ENCODE measurements around the gene WDR90.

Gene WDR90

DNA sequence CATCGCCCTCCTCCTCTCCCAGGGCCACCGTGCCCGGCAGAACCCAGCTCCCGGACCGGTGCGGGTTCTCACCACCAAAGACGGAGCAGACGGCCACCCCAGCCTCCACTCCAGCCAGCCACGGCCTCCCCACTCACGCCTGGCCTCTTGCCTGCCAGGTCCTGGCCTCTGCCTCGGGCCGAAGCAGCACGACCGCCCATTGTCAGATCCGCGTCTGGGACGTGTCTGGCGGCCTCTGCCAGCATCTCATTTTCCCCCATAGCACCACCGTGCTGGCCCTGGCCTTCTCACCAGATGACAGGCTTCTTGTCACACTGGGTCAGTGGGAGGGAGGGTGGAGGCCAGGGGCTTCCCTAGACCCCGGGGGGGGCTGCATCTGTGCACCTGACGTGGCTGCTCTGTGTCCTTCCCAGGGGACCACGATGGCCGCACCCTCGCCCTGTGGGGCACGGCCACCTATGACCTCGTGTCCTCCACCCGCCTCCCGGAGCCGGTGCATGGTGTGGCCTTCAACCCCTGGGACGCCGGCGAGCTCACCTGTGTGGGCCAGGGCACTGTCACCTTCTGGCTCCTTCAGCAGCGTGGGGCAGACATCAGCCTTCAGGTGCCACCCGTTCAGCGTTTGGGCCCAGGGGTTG, 12.1 kb downstream of the WDR90 start:
- no peak for DNase-seq

DNA sequence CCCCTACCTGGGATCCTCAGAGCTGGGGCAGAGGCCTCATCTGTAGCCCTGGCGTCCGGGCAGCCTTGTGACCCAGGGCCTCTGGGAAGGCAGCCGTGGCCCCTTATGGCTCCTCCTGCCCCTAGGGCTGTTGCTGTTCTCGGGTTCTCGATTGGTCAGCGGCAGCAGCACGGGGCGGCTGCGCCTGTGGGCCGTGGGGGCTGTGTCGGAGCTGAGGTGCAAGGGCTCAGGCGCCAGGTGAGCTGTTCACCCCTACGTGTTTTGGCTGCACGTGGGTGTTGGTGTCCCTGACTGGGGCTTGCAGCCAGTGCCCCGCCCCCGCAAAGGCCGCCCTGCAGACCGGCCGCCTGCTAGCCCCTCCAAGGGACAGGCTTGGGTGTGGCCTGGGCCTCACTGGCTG, 12.9 kb downstream of the WDR90 start:
- no peak for DNase-seq

DNA sequence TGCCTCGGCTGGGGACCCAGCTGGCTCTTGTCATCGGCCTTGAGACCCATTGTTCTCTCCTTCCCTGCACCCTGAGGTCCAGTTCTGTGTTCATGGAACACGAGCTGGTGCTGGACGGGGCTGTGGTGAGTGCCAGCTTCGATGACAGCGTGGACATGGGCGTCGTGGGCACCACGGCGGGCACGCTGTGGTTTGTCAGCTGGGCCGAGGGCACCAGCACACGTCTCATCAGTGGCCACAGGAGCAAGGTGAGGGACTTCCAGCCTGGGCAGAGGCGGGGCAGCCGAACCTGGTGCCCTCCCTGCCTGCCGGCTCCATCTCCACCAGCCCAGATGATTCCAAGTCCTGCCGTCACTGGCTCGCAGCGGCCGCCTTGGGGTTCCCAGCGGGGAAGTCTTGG, 13.4 kb downstream of the WDR90 start:
- no peak for DNase-seq

DNA sequence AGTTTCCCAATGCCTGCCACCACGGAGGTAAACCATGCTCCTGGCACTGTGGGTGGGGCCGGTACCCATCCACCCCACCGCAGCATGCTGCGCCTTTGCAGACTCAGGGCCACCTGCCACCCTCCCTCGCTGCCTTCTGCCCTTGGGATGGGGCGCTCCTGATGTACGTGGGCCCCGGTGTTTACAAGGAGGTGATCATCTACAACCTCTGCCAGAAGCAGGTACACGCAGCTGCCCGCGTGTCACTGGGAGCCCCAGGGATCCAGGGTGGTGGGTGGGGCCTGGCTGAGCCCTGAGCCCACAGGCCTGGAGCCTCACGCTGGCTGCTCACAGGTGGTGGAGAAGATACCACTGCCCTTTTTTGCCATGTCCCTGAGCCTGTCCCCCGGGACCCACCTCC, 17.4 kb downstream of the WDR90 start:
- no peak for DNase-seq

DNA sequence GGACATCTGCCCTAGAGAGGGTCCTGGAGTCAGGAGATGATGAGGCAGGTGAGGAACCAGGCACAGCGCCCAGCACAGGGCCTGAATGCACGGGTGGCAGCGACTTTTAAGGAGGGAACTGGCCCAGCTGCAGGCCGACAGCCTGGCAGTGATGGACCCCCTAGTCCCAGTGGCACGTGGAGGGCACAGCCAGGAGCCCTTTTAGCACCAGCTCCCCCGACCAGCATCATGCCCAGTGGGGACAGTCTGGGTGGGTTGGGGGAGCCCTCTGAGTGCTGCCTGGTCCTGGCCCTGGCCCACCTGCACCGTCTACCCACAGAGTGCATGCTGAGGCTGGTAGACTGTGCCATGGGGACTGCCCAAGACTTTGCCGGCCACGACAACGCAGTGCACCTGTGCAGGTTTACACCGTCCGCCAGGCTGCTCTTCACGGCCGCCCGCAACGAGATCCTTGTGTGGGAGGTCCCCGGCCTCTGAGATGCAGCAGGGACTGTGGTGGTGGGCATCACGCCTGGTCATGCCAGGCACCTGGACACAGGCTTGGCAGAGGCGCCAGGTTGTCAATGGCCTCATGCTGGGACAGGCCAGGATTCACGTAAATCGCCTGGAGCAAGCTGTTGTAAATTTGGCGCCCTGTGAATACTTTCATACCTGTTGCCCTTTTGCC, 18.1 kb downstream of the WDR90 start:
- DNase-seq, result no peak

DNA sequence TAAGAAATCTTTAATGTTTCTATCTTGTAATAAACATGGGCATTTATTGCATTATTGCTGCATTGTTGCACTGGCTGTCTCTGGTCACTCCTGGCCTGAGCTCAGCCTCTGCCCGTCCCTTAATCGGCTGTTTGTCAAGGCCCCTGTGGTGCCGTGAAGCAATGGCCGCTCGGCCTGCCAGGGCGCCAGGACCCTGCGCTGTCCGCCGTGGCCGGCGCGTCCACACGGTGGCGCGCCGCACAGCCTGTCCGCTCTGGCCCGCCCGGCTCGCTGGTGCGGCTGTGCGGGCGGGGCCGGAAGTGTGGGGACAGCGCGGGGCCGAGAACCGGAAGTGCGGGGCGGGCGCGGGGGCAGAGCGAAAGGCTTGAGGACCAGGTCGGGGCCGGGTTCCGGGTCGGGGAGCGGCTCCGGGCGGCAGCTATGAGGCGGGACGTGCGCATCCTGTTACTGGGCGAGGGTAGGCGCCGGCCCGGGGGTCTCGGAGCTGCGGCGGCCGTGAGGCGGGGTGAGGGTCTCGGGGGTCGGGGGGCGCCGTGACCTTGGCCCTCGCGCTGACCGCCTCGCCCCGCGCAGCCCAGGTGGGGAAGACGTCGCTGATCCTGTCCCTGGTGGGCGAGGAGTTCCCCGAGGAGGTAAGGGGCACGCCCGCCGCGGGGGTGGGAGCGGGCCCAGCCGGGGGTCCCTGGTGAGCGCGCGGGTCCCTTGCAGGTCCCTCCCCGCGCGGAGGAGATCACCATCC, 18.8 kb downstream of the WDR90 start, which contains the start of gene RHOT2:
Gene RHOT2, plus strand, starts transcription at position 353 of the 739 bp plus-strand sequence. Its CDS starts 68 bp downstream, at position 421.
- peak; percentile 96 for DNase-seq

DNA sequence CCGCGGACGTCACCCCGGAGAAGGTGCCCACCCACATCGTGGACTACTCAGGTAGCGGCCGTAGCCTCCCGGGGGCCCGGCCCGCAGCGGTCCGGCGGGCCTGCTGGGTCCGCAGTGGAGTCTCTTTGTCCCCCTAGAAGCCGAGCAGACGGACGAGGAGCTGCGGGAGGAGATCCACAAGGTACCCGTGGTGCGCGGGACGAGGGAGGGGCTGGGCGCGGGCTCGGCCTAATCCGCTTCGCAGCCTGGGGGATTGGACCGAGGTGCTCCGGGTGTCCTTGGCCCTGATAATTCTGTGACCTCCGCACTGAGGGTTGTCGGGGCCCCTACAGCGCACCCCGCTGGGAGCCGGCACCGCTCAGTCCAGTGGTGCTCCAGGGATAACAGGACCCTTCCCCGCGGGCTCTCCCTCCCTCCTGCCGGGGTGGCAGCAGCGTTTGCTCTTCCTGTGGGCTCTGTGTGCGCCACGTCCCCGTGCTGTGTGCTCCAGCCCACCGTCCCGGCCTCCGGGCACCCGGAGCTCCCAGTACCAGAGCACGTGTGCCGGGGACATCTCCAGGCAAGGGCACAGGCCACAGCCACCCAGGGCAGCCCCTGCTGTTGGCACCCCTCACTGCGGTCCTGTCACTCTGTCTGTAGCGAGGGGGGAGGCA, 19.5 kb downstream of the WDR90 start:
- DNase-seq, result peak; percentile 11

DNA sequence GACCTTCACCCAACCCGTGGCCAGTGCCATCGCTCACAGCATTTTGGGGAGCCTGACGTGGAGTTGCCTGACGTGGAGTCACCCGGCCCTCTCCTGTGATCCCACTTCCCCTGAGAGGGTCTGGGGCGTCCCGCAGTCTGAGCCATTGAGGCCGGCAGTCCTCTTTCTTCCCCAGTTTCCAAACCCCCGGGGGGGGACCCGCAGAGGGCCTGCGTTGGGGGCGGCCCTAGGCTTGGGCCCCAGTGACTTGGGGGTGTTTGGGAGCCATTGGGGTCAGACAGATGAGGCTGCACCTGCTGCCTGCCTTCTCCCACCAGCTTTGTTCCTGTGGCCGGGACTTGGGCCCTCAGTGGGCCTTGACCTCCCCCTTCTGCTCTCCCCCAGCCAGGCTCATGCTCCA, 20.5 kb downstream of the WDR90 start:
- no peak for DNase-seq

DNA sequence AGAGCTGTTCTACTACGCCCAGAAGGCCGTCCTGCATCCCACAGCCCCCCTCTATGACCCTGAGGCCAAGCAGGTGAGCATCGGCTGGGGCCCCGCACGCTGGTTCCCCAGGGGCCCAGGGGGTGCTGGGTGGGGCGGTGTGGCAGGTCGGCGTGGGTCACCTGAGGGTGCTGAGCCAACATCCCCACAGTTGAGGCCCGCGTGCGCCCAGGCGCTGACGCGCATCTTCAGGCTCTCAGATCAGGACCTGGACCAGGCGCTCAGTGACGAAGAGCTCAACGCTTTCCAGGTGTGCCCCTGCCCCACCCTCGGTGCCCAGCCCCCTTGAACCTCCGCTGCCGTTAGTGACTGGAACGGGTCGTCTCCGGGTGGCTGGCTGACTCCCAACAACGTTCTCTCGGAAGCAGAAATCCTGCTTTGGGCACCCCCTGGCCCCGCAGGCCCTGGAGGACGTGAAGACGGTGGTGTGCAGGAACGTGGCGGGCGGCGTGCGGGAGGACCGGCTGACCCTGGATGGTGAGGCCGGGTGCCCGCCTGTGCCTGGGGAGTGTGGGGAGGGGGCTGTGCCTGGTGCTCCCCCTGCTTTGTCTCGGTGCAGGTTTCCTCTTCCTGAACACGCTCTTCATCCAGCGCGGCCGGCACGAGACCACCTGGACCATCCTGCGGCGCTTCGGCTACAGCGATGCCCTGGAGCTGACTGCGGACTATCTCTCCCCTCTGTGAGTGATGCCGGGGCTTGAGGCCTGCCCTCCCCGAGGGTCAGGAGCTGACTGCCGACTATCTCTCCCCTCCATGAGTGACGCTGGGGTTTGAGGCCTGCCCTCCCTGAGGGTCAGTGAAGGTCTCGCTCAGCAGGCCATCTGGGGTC, 21.6 kb downstream of the WDR90 start:
- DNase-seq, result no peak

DNA sequence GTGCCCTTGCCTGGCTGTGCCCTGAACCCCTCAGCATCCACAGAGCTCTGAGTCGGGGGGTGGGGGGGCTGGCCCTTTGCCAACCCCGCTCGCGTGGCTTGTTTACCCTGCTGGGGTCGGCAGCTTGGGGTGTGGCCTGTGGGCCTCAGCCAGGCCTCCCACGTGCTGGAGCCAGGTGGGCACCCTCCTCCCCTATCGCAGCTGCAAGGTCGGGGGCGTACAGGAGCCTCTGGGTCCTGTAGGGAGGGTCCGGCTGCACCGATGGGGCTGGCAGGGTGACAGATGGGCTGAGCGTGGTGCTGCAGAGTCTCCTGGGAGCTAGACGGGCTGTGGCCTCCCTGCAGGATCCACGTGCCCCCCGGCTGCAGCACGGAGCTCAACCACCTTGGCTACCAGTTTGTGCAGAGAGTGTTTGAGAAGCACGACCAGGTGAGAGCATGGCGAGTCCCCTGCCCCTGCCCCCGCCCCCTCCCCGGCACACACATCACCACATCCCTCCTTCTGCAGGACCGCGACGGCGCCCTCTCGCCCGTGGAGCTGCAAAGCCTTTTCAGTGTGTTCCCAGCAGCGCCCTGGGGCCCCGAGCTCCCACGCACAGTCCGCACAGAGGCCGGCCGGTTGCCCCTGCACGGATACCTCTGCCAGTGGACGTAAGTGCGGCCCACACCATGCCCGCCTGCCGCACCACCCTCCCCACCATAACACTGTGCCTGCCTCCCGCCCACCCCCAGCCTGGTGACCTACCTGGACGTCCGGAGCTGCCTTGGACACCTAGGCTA, 22.4 kb downstream of the WDR90 start:
- no peak for DNase-seq

DNA sequence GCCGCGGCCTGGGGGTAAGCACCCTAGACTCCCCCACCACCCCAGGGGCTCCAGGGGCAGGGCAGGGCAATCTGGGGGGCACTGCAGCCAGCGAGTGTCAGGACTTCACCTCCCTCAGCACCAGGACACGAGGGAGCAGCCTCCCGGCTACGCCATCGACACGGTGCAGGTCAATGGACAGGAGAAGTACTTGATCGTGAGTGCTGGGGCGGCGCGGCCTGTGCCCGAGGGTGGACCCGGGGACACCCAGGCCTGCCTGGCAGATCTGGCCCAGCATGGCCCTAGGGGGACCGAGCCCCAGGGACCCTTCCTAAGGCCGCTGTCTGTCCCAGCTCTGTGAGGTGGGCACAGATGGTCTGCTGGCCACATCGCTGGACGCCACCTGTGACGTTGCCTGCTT, 23.2 kb downstream of the WDR90 start:
- no peak for DNase-seq

DNA sequence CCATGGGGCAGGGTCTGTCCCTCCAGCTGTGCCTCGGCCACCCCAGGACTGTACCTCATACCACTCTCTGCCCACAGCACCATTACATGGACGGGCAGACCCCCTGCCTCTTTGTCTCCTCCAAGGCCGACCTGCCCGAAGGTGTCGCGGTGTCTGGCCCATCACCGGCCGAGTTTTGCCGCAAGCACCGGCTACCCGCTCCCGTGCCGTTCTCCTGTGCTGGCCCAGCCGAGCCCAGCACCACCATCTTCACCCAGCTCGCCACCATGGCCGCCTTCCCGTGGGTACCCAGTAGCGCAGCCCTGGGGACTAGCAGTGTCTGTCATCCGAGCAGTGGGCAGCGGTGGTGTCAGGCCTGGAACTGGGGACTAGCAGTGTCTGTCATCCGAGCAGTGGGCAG, 23.7 kb downstream of the WDR90 start:
- DNase-seq, result no peak

DNA sequence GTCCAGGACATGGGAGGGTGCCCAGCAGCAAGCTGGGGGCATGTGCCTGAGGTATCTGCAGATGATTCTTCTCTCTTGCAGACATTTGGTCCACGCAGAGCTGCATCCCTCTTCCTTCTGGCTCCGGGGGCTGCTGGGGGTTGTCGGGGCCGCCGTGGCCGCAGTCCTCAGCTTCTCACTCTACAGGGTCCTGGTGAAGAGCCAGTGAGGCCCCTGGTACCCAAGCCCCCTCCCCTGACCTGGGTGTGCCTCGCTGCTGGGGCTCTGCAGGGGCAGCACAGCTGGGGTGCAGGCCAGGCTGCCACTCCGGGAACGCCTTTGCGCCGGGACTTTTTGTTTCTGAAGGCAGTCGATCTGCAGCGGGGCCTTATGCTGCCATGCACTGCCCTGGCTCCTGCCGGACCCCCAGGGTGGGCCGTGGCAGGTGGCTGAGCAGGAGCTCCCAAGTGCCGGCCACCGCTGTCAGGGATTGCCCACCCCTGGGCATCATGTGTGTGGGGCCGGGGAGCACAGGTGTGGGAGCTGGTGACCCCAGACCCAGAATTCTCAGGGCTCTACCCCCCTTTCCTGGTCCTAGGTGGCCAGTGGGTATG, 24.3 kb downstream of the WDR90 start:
- no peak for DNase-seq

DNA sequence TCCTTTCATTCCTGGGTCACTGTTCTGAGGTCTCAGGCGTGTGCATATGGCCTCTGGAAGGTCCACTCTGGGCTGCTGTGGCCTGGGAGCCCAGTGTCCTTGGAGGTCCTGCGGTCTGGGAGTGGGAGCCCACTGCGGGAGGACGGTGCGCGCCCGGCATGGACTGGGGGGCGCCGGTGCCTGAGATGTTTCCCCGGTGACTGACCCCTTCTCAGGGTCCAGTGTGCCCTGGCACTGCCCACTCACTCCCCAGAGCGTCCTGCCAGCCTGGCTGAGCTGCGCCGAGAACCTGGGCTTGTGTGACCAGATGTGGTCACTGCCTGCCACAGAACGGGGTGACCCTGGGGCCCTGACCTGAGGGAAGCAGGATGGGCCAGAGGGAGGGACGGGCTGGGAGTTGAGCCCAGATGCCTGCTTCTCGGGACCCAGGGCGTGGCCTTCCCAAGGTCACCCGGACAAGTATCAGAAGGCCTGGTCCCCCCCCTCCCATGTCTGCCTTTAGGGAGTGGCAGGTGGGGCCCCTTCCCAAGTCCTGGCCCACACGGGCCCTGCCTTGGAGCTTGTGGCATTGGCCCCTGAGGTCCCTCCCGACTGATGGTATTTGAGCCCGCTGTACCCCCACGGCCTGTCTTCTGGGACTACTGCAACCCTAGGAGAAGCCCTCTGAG, 25.2 kb downstream of the WDR90 start:
- DNase-seq, result no peak

DNA sequence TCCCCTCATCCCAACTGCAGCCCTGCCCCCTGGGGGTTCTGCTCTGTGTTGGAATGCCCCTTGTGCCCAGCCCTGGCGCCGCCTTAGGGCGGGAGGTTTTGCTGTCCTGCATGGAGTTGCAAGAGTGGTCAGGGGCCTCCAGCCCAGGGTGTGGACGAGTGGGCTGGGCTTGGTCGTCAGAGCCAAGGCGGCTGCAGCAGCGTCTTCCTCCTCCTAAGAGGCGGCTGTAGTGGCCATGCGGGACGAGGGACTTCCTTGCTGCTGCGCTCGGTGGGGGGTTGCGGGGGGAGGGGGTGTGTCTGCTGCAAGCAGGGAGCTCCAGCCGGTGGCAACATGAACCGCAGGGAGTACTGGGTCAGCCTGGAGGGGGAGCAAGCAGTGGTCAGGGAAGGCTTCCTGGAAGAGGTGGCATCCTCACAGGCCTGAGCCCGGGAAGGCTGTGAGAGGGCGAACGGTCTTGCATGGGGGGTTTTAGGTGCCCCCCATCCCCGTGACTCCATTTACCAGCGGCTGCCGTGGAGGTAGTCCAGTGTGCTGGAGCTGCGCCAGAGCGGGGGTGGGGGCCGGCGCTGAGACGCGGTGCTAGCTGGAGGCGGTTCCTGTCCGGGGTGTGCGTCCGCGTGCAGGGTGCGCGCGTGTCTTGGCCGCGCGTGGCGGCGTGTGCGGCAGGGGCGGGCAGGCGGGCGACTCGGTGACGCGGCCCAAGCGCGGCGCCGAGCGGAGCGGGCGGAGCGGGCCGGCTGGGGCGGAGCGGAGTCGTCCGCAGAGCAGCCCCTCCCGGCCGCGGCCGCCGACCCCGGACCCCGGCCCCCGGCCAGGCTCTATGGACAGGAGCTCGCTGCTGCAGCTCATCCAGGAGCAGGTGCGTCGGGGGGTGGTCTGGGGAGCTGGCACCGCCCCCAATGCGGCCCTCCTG, 26.1 kb downstream of the WDR90 start, which contains the start of gene RHBDL1:
Gene RHBDL1, plus strand, starts transcription at position 704 of the 916 bp plus-strand sequence. Its CDS starts 120 bp downstream, at position 824.
- no peak for DNase-seq

DNA sequence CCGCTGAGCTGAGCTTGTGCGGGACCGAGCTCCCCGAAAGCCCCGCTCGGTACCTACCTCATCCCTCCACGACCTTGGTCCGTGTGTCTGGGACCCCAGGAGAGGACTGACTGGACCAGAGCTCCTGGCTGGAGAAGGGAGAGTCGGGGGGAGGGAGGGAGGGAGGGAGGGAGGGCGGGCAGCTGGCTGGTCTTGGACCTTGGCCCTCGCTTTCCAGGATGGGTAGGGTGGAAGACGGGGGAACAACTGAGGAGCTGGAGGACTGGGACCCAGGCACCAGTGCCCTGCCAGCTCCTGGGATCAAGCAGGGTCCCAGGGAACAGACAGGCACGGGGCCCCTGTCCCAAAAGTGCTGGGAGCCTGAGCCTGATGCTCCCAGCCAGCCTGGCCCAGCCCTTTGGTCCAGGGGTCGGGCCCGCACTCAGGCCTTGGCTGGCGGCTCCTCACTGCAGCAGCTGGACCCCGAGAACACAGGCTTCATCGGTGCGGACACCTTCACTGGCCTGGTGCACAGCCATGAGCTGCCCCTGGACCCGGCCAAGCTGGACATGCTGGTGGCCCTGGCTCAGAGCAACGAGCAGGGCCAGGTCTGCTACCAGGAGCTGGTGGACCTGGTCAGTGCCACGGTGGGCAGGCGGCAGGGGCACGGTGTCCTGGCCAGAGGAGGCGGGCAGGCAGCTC, 26.9 kb downstream of the WDR90 start:
- no peak for DNase-seq

DNA sequence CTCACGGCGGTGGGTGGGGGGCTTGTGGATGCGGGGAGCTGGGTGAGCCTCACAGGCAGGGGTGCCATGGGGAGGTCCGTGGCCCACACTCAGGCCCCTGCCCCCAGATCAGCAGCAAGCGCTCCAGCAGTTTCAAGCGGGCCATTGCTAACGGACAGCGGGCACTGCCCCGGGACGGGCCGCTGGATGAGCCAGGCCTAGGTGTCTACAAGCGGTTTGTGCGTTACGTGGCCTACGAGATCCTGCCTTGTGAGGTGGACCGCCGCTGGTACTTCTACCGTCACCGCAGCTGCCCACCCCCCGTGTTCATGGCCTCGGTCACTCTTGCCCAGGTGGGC, 27.4 kb downstream of the WDR90 start:
- no peak for DNase-seq

DNA sequence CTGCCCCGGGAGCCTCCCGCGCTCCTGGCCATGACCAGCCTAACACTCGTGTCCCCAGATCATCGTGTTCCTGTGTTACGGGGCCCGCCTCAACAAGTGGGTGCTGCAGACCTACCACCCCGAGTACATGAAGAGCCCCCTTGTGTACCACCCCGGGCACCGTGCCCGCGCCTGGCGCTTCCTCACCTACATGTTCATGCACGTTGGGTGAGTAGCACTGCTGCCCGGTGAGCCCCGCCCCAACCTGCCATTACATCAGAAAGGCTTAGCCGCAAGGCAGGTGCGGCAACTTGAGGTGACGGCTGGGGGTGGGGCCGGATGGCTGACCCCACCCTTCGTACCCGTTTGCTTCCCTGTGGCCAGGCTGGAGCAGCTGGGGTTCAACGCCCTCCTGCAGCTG, 27.7 kb downstream of the WDR90 start:
- DNase-seq, result no peak
